ENCODE data around the gene DOCK10. TPM values are rescaled to one million over a fixed set of nuclear protein-coding genes. Genes with fewer than 3 reads are reported as not detected.

DOCK10 gene
- total RNA-seq, 4 donors from 2014 or later, result 3.8 to 33.2 (median 12.3) TPM

DNA sequence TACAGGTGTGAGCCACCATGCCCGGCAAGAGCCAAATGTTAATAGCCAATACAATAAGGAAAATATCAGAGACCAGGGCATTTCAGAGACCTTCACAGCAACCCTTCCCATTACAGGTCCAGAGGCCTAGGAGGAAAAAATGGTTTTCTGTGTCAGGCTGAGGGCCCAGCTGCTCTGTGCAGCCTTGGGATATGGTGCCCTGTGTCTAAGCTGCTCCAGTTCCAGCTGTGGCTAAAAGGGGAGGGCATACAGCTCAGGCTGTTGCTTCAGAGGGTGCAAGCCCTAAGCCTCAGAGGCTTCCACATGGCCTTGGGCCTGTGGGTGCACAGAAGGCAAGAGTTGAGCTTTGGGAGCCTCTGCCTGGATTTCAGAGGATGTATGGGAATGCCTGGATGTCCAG lies 306.0 kb downstream of the DOCK10 start:
- no peaks in the 10 kb centered on the region for H3K27me3 ChIP-seq
- H3K9me3 ChIP-seq, result no peaks in the 10 kb centered on the region
- H3K36me3 ChIP-seq, result no peaks in the 10 kb centered on the region
- no peak overlapping the region for H3K4me3 ChIP-seq
- no peaks in the 10 kb centered on the region for H3K4me1 ChIP-seq
- DNase-seq, result no peak
- no peak overlapping the region for H3K27ac ChIP-seq
- no peak for TF ChIP-seq POLR2A (IDR thresholded peaks at IDR 0.05)
- TF ChIP-seq, protein P1, sequence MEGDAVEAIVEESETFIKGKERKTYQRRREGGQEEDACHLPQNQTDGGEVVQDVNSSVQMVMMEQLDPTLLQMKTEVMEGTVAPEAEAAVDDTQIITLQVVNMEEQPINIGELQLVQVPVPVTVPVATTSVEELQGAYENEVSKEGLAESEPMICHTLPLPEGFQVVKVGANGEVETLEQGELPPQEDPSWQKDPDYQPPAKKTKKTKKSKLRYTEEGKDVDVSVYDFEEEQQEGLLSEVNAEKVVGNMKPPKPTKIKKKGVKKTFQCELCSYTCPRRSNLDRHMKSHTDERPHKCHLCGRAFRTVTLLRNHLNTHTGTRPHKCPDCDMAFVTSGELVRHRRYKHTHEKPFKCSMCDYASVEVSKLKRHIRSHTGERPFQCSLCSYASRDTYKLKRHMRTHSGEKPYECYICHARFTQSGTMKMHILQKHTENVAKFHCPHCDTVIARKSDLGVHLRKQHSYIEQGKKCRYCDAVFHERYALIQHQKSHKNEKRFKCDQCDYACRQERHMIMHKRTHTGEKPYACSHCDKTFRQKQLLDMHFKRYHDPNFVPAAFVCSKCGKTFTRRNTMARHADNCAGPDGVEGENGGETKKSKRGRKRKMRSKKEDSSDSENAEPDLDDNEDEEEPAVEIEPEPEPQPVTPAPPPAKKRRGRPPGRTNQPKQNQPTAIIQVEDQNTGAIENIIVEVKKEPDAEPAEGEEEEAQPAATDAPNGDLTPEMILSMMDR (IDR thresholded peaks at IDR 0.05), result no peak
- intact Hi-C loops (cut with DNase I; ENCODE audit: low total_unique reads), result no loop called here

DNA sequence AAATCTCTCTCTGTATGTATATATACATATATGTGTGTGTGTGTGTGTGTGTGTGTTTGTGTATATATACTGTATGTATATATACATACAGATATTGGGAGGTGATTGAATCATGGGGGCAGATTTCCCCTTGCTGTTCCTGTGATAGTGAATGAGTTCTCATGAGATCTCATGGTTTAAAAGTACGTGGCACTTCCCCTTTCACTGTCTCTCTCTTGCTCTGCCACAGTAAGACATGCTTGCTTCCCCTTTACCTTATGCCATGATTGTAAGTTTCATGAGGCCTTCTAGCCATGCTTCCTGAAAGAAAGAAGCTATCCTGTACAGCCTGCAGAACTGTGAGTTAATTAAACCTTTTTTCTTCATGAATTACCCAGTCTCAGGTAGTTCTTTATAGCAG lies 307.3 kb downstream of the DOCK10 start:
- no peaks in the 10 kb centered on the region for H3K9me3 ChIP-seq
- no peaks in the 10 kb centered on the region for H3K27me3 ChIP-seq
- no peak for DNase-seq
- H3K4me3 ChIP-seq, result no peak overlapping the region
- intact Hi-C loops (cut with DNase I; ENCODE audit: low total_unique reads), result no loop called here
- no peaks in the 10 kb centered on the region for H3K4me1 ChIP-seq
- TF ChIP-seq POLR2A (IDR thresholded peaks at IDR 0.05), result no peak
- TF ChIP-seq, protein P1 (IDR thresholded peaks at IDR 0.05), result no peak
- no peaks in the 10 kb centered on the region for H3K36me3 ChIP-seq
- H3K27ac ChIP-seq, result no peak overlapping the region

DNA sequence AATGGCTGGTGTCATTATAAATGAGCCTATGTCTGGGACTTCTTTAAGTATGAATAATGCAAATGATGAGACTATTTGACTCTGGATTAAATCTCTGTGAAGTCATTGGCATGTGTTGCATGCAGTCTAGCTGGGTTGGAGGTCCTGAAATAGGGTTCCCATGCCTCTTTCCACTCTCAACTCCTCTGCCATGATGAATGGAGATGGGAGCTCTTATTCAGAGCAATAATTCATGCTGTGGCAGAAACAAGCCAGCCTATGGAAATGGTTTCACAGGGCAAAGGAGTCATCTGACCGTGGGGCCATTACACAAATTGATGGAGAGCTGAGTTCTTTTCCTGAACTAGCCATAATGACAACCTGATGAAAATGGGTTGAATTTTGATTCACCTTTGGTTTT lies 310.6 kb downstream of the DOCK10 start:
- Histone ChIP-seq H3K4me1 (peaks cover 0 to 1% of the 10 kb centered on the region in 2 donors), H3K9me3 (no peaks in the 10 kb centered on the region), H3K4me3 (no peak overlapping the region), H3K36me3 (no peaks in the 10 kb centered on the region), H3K27ac (no peak overlapping the region), H3K27me3 (no peaks in the 10 kb centered on the region)
- TF ChIP-seq POLR2A (IDR thresholded peaks at IDR 0.05), result no peak
- TF ChIP-seq, protein P1 (IDR thresholded peaks at IDR 0.05), result no peak
- no peak for DNase-seq
- intact Hi-C loops (cut with DNase I; ENCODE audit: low total_unique reads), result no loop called here

DNA sequence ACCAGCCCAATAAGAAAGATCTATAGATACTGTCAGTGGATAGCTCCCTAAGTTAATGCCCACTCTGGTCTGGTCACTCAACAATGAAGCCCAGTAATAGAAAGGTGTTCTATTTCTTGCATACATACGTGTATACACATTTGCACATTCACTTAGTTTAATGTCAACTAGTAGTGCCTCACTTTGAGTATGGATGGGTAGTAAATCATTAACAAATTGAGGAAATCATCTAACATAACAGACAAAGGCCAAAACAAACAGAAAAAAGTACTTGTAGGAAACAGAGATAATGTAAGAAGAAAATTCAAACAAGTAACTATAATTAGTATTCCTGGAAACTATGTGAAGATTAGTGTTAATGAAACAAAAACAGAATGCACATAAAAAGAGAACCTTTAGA lies 312.8 kb downstream of the DOCK10 start:
- Histone ChIP-seq H3K36me3 (no peaks in the 10 kb centered on the region), H3K9me3 (no peaks in the 10 kb centered on the region), H3K27ac (no peak overlapping the region), H3K4me1 (peaks cover 0 to 2% of the 10 kb centered on the region in 2 donors), H3K27me3 (no peaks in the 10 kb centered on the region), H3K4me3 (no peak overlapping the region)
- DNase-seq, result no peak
- intact Hi-C loops (cut with DNase I; ENCODE audit: low total_unique reads), result no loop called here
- TF ChIP-seq, protein P1 (IDR thresholded peaks at IDR 0.05), result no peak
- TF ChIP-seq POLR2A (IDR thresholded peaks at IDR 0.05), result no peak

DNA sequence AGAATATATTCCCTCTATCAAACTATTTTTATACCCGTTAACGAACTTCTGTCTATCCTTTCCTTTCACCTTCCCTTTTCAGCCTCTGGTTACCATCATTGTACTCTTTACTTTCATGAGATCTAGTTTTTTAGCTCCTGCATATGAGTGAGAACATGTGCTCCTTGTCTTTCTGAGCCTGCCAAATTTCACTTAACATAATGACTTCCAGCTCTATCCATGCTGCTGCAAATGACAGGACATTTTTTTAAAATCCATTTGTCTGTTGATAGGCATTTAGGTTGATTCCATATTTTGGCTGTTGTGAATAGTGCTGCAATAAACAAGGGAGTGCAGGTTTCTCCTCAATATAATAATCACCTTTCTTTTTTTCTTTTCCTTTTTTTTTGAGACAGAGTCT lies 317.9 kb downstream of the DOCK10 start:
- no peaks in the 10 kb centered on the region for H3K27me3 ChIP-seq
- H3K4me1 ChIP-seq, result peaks cover 0 to 2% of the 10 kb centered on the region in 2 donors
- H3K9me3 ChIP-seq, result no peaks in the 10 kb centered on the region
- H3K4me3 ChIP-seq, result no peak overlapping the region
- no peak overlapping the region for H3K27ac ChIP-seq
- TF ChIP-seq, protein P1 (IDR thresholded peaks at IDR 0.05), result no peak
- TF ChIP-seq POLR2A (IDR thresholded peaks at IDR 0.05), result no peak
- no peaks in the 10 kb centered on the region for H3K36me3 ChIP-seq
- intact Hi-C loops (cut with DNase I; ENCODE audit: low total_unique reads), result no loop called here
- no peak for DNase-seq

Measured in uterus (tissue), 4 donors.